B cell (primary cell): ENCODE data around the gene EIF2B4. TPM values are rescaled to one million over a fixed set of nuclear protein-coding genes. Genes with fewer than 3 reads are reported as not detected.

ENCODE experiments used
- ATAC-seq: fragments of 200-7000 bp; cut with Tn5 transposase; one replicate; pipeline ENCODE4 v1.10.0; 2021; ENCODE audit warnings: low read depth, mild to moderate bottlenecking, moderate number of reproducible peaks, moderate library complexity
- CTCF ChIA-PET: fragments of 350-600 bp; sonication (Branson Sonifier 250); formaldehyde crosslinking; loops from one replicate; lab custom pipeline; 2021; ENCODE audit warnings: antibody characterized with exemption, inconsistent platforms; lab: Charles Lee
- POLR2A ChIA-PET: fragments of 350-600 bp; sonication (Branson Sonifier 250); formaldehyde crosslinking; loops from one replicate; lab custom pipeline; 2021; ENCODE audit warnings: antibody characterized with exemption; lab: Charles Lee
- DNase-seq: peaks from one replicate; pipeline ENCODE4 v3.0.0; 2013
- H2AFZ ChIP-seq: 2 replicates; pipeline ENCODE4 v1.6.1; 2012; ENCODE audit warnings: mild to moderate bottlenecking, low read depth, low read length; ENCODE audit not compliant: insufficient read depth, poor library complexity, severe bottlenecking
- H3K27ac ChIP-seq, 2 donors: 1 replicate in 1 of 2; 2 replicates in 1 of 2; pipeline ENCODE4 v1.5.1; 2012 to 2013; ENCODE audit warnings: low read length in 2 of 2, mild to moderate bottlenecking in 2 of 2, moderate library complexity in 1 of 2
- H3K27me3 ChIP-seq, 4 experiments: fragments of 200-600 bp in 1 of 4; sonication (generic) in 1 of 4; replicated peaks in 1 of 4; 1 replicate in 2 of 4; 2 replicates in 2 of 4; pipeline versions ENCODE4 v1.6.1 to v1.7.0; 2013 to 2016; ENCODE audit warnings: low read length in 3 of 4, mild to moderate bottlenecking in 2 of 4, mixed read lengths in 1 of 4, moderate library complexity in 1 of 4; ENCODE audit not compliant: insufficient read depth in 4 of 4, control insufficient read depth in 3 of 4; ENCODE audit errors: control extremely low read depth in 1 of 4
- H3K36me3 ChIP-seq, 2 experiments: replicated peaks in 1 of 2; 1 replicate in 1 of 2; 2 replicates in 1 of 2; pipeline versions ENCODE4 v1.6.1 to v1.7.1; 2013; ENCODE audit warnings: low read length in 1 of 2; ENCODE audit not compliant: insufficient read depth in 2 of 2, control insufficient read depth in 1 of 2; ENCODE audit errors: control extremely low read depth in 1 of 2, extremely low read depth in 1 of 2
- H3K4me1 ChIP-seq, 2 donors: fragments of 200-600 bp in 1 of 2; sonication (generic) in 1 of 2; 1 replicate in 1 of 2; 2 replicates in 1 of 2; pipeline versions ENCODE4 v1.5.1 to v1.6.1; 2013 to 2017; ENCODE audit warnings: low read length in 2 of 2; ENCODE audit not compliant: control insufficient read depth in 2 of 2, insufficient read depth in 2 of 2
- H3K4me2 ChIP-seq: replicated peaks from 2 replicates; pipeline ENCODE3; 2012; ENCODE audit warnings: mild to moderate bottlenecking, low read depth, low read length; ENCODE audit not compliant: poor library complexity, severe bottlenecking
- H3K4me3 ChIP-seq, 5 experiments: fragments of 200-600 bp in 1 of 5; sonication (generic) in 1 of 5; 1 replicate in 3 of 5; 2 replicates in 2 of 5; pipeline versions ENCODE4 v1.5.1 to v1.7.0; 2011 to 2016; ENCODE audit warnings: low read length in 4 of 5, mild to moderate bottlenecking in 4 of 5, low read depth in 2 of 5, control low read depth in 1 of 5, moderate library complexity in 1 of 5; ENCODE audit not compliant: insufficient read depth in 1 of 5; ENCODE audit errors: control extremely low read depth in 1 of 5, extremely low read depth in 1 of 5
- H3K79me2 ChIP-seq: fragments of 200-600 bp; sonication (generic); one replicate; pipeline ENCODE4 v1.6.0; 2016; ENCODE audit warnings: low read length; ENCODE audit not compliant: control insufficient read depth, insufficient read depth
- H3K9ac ChIP-seq: fragments of 200-600 bp; sonication (generic); 2 replicates; pipeline ENCODE4 v1.6.1; 2017; ENCODE audit warnings: mild to moderate bottlenecking, low read length, moderate library complexity
- H3K9me3 ChIP-seq, 3 donors: one replicate each; pipeline versions ENCODE4 v1.6.1 to v1.7.1; 2013; ENCODE audit warnings: low read length in 2 of 3; ENCODE audit not compliant: control insufficient read depth in 2 of 3, insufficient read depth in 1 of 3; ENCODE audit errors: control extremely low read depth in 1 of 3
- H4K20me1 ChIP-seq: 2 replicates; pipeline ENCODE4 v1.6.0; 2012; ENCODE audit warnings: mild to moderate bottlenecking, low read length; ENCODE audit not compliant: insufficient read depth, control insufficient read depth, poor library complexity, severe bottlenecking
- H3K27ac Mint-ChIP-seq: one replicate; pipeline ENCODE4 v1.8.0; 2021; ENCODE audit warnings: mixed read lengths
- H3K27me3 Mint-ChIP-seq: one replicate; pipeline ENCODE4 v1.8.0; 2021; ENCODE audit warnings: mixed read lengths
- H3K4me1 Mint-ChIP-seq: one replicate; pipeline ENCODE4 v1.8.0; 2021; ENCODE audit warnings: mixed read lengths
- H3K4me3 Mint-ChIP-seq: one replicate; pipeline ENCODE4 v1.8.0; 2021; ENCODE audit warnings: mixed read lengths
- H3K9me3 Mint-ChIP-seq: one replicate; pipeline ENCODE4 v1.8.0; 2022; ENCODE audit warnings: mixed read lengths; ENCODE audit not compliant: insufficient read depth
- CTCF ChIP-seq: fragments of 200-600 bp; IDR thresholded peaks from one replicate; pipeline ENCODE4 v1.8.0; 2022; ENCODE audit warnings: antibody characterized with exemption, mild to moderate bottlenecking
- EZH2 ChIP-seq: IDR thresholded peaks from 2 replicates; pipeline ENCODE4 v1.6.1; 2012; ENCODE audit warnings: borderline replicate concordance, low read depth, mild to moderate bottlenecking, moderate library complexity, low read length; ENCODE audit not compliant: insufficient read depth, poor library complexity, severe bottlenecking
- WGBS: methylation state at CpG from one replicate; pipeline ENCODE4 v1.1.5; 2013; ENCODE audit warnings: missing lambda C conversion rate; ENCODE audit not compliant: insufficient coverage; 5-methylcytosine and 5-hydroxymethylcytosine counted together
- intact Hi-C: fragments of 100-400 bp; cut with micrococcal nuclease; formaldehyde crosslinking; loops from one replicate; pipeline ENCODE4 v1.10.0; 2022
- polyA plus RNA-seq: library from polyadenylated mRNA; depleted of rRNA; stranded (reverse); fragments of >200 nt; gene quantifications from 2 replicates; pipeline ENCODE4 v1.2.3, GENCODE V29; 2012
- total RNA-seq, 2 donors: library from RNA; stranded (reverse); fragments of 120-200 nt in 1 of 2; gene quantifications; 1 replicate in 1 of 2; 2 replicates in 1 of 2; pipeline versions ENCODE4 v1.2.3 to v1.2.4, GENCODE V29; 2013 to 2022

The EIF2B4 gene
- total and polyA plus RNA-seq, 2 donors (not counting 1 experiment from before 2014, with no cell fraction given), result 33.8 to 56.7 TPM

DNA sequence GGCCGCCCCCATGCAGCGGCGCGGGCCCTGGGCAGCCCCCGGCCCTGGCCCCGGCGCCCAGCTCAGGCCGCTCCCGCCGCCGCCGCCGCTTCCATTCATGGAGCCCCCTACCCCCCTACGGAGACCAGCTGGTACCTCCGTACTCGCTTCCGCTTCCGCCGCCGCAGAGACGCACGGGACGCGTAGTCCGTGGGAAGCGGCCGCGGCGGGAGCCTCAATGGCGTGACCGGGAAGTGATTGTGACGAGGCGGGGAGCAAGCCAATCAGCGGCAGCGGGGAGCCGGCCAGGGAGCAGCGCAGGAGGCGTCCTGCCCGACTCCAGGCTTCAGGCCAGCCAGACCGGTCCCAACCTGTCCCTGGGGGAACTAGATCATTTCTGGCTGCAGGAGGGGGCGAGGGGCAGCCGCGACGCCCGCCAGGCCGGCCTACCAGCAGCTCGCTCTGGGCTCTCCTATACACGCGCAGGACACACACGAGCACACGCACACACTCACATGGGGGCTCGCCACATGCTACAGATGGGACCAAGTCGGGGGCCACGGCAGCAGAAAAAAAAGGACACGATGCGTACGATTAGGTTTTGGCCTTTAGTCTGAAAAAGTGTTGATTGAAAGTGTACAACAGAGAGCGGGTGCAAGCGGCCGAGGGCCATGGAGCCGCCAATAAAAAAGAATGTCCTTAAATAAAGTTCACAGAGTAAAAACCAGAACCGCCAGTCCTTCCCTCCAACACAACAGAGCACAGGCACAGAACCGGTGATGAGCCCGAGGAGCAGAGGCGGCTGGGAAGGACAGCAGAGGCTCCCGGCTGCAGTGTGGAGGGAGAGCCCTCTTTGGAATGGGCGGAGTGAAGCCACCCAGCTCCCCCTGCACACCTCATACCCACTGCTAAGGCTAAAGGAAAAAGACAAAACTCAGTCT, 10.7 kb upstream of the EIF2B4 start, which contains the start of gene ZNF513:
TSS of gene ZNF513 (minus strand) at position 109 of the 920 bp plus-strand sequence. CDS start 208 bp downstream, outside the sequence.
- intact Hi-C loops, result loop anchor here (1.0 to 2.0 kb wide), 7 partner anchors 11 to 248 kb away; partner anchors contain the start of genes CCDC121, EIF2B4, GPN1 and GTF3C2
- Histone ChIP-seq H2AFZ (peak within 1 kb of the TSS; percentile 92), H3K27me3 (no peaks in the 10 kb centered on the region), H3K4me1 (peaks cover 16 to 20% of the 10 kb centered on the region in 2 donors), H3K4me2 (peak within 1 kb of the TSS; percentile 88), H3K9me3 (no peaks in the 10 kb centered on the region), H4K20me1 (peaks cover 31% of the 10 kb centered on the region), H3K27ac (peak within 1 kb of the TSS; percentile 56 to 94), H3K4me3 (peak within 1 kb of the TSS; percentile 40 to 66 (median 63)), H3K79me2 (peaks cover 44% of the 10 kb centered on the region), H3K9ac (peak within 1 kb of the TSS; percentile 78), H3K36me3 (peaks cover 7 to 63% of the 10 kb centered on the region in 2 experiments)
- POLR2A ChIA-PET, result interaction anchor here (0.6 to 2.6 kb wide), 7 partner anchors 10 to 169 kb away, joined by 3 to 36 read pairs (median 5); partner anchors contain the start of genes ATRAID, EIF2B4, GTF3C2 and MPV17
- peak; percentile 92 for DNase-seq
- H3K4me3 Mint-ChIP-seq, result peak within 1 kb of the TSS; percentile 94
- H3K4me1 Mint-ChIP-seq, result peaks cover 30% of the 10 kb centered on the region
- H3K27ac Mint-ChIP-seq, result peak within 1 kb of the TSS; percentile 96
- WGBS, result 11% methylated on average over 50 of the region's 67 CpGs
- H3K9me3 Mint-ChIP-seq, result no peaks in the 10 kb centered on the region
- ATAC-seq, result peak; percentile 94
- TF ChIP-seq EZH2 (no peak), CTCF (no peak)
- H3K27me3 Mint-ChIP-seq, result no peaks in the 10 kb centered on the region
- CTCF ChIA-PET, result interaction anchor here (1.5 to 2.4 kb wide), 5 partner anchors 10 to 78 kb away, joined by 3 to 12 read pairs (median 7); partner anchors contain the start of genes NRBP1, PPM1G and SNX17
